ENCODE measurements around the gene NELFB. TPM values are rescaled to one million over a fixed set of nuclear protein-coding genes. Genes with fewer than 3 reads are reported as not detected.
A peak's percentile ranks its signal among the peaks of the same experiment; 100 is the strongest.
"Not testable (repeated sequence)": the region's sequence is repeated elsewhere in the genome, so short reads cannot be mapped to it uniquely, and the experiment has no call there.

NELFB gene
- total and polyA plus RNA-seq, 3 experiments from 2014 or later = 34.8 to 72.0 (median 67.5) TPM

GRCh38 chr9:137262173-137262908, 7.2 kb downstream of the NELFB start:
- not testable (repeated sequence) for H3K9me3 Mint-ChIP-seq, H3K4me3 Mint-ChIP-seq

GRCh38 chr9:137262909-137263285, 7.8 kb downstream of the NELFB start:
- DNase-seq = no peak
- Mint-ChIP-seq H3K27ac (no peak overlapping the region), H3K36me3 (peaks cover 0 to 58% (median 7%) of the 10 kb centered on the region in 3 donors), H3K4me3 (no peak overlapping the region), H3K27me3 (no peaks in the 10 kb centered on the region), H3K9me3 (no peaks in the 10 kb centered on the region), H3K4me1 (peaks cover 1 to 5% (median 4%) of the 10 kb centered on the region in 3 donors)
- Histone ChIP-seq H3K27ac (ENCODE audit: low read depth, low read length) (no peak overlapping the region), H3K4me1 (ENCODE audit: insufficient read depth, low read length) (no peaks in the 10 kb centered on the region), H3K4me3 (ENCODE audit: low read length) (no peak overlapping the region), H3K9me3 (ENCODE audit: low read length) (no peaks in the 10 kb centered on the region), H3K36me3 (ENCODE audit: insufficient read depth, low read length) (peaks cover 4% of the 10 kb centered on the region), H3K27me3 (ENCODE audit: insufficient read depth, low read length, poor library complexity, severe bottlenecking) (no peaks in the 10 kb centered on the region)
- CTCF ChIA-PET = interaction anchor here (0.8 kb wide), 1 partner anchor 135 kb away, joined by 3 read pairs; no protein-coding TSS in a partner anchor
- POLR2A ChIA-PET = no interaction called here

More at GRCh38 chr9:137262173-137262908, 7.2 kb downstream of the NELFB start:
- H3K27ac ChIP-seq (ENCODE audit: low read depth, low read length); H3K27ac Mint-ChIP-seq; POLR2A ChIA-PET; DNase-seq; H3K36me3 ChIP-seq (ENCODE audit: insufficient read depth, low read length); H3K4me1 ChIP-seq (ENCODE audit: insufficient read depth, low read length); H3K27me3 Mint-ChIP-seq; H3K9me3 ChIP-seq (ENCODE audit: low read length); H3K27me3 ChIP-seq (ENCODE audit: insufficient read depth, low read length, poor library complexity, severe bottlenecking); H3K4me3 ChIP-seq (ENCODE audit: low read length); H3K4me1 Mint-ChIP-seq: not testable (repeated sequence)
- H3K36me3 Mint-ChIP-seq = peaks cover 0 to 54% (median 4%) of the 10 kb centered on the region in 3 donors
- CTCF ChIA-PET = interaction anchor here (0.8 kb wide), 1 partner anchor 135 kb away, joined by 3 read pairs; no protein-coding TSS in a partner anchor

DNA sequence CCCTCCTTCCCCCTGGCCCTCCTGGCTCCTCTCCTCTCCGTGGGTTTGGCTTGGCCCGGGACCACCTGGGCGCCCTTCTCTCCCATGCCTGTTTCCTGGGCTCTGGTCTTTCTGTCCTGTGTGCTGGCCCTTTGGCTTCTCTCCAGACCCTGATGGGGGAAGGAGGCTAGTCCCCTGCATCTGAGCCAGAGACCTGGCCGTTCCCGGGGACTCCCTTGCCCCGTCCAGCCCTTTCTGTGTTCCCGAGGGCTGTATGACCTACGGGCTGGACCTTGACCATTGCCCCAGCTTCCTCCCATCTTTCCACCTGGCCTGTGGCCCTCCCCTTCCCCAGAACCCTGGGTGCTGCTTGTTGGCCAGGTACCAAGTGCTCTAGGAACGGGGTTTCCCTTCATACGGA, 8.4 kb downstream of the NELFB start:
- Mint-ChIP-seq H3K9me3 (no peaks in the 10 kb centered on the region), H3K36me3 (peaks cover under 1 to 60% (median 7%) of the 10 kb centered on the region in 3 donors), H3K27ac (no peak overlapping the region), H3K4me3 (no peak overlapping the region), H3K4me1 (peaks cover 1 to 6% (median 4%) of the 10 kb centered on the region in 3 donors), H3K27me3 (no peaks in the 10 kb centered on the region)
- Histone ChIP-seq H3K4me1 (ENCODE audit: insufficient read depth, low read length) (no peaks in the 10 kb centered on the region), H3K36me3 (ENCODE audit: insufficient read depth, low read length) (peaks cover 4% of the 10 kb centered on the region), H3K9me3 (ENCODE audit: low read length) (no peaks in the 10 kb centered on the region), H3K4me3 (ENCODE audit: low read length) (no peak overlapping the region), H3K27ac (ENCODE audit: low read depth, low read length) (no peak overlapping the region), H3K27me3 (ENCODE audit: insufficient read depth, low read length, poor library complexity, severe bottlenecking) (no peaks in the 10 kb centered on the region)
- no peak for DNase-seq
- ChIA-PET CTCF (no interaction called here), POLR2A (no interaction called here)

DNA sequence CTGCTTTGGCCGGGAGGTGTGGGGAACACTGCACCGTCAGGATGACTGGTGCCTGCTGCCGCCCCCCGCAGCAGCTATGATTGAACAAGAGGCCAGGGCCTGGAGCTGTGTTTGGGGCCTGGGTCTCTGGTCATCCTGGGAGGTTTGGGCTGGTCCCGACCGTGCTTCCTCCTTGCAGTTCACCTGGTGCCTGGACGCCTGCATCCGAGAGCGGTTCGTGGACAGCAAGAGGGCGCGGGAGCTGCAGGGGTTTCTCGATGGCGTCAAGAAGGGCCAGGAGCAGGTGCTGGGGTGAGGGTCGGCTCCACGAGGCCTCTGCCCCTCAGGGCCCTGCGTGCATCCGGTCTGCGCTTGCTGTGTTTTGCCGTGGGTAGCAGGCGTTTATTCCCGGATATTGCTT, 8.9 kb downstream of the NELFB start:
- Histone ChIP-seq H3K27ac (ENCODE audit: low read depth, low read length) (no peak overlapping the region), H3K4me3 (ENCODE audit: low read length) (no peak overlapping the region), H3K4me1 (ENCODE audit: insufficient read depth, low read length) (no peaks in the 10 kb centered on the region), H3K36me3 (ENCODE audit: insufficient read depth, low read length) (peaks cover 4% of the 10 kb centered on the region), H3K9me3 (ENCODE audit: low read length) (no peaks in the 10 kb centered on the region), H3K27me3 (ENCODE audit: insufficient read depth, low read length, poor library complexity, severe bottlenecking) (no peaks in the 10 kb centered on the region)
- no peak for DNase-seq
- H3K4me3 Mint-ChIP-seq = no peak overlapping the region
- POLR2A ChIA-PET = interaction anchor here (0.6 kb wide), 1 partner anchor 24 kb away, joined by 6 read pairs; no protein-coding TSS in a partner anchor
- peaks cover 1 to 10% (median 4%) of the 10 kb centered on the region in 3 donors for H3K4me1 Mint-ChIP-seq
- no peaks in the 10 kb centered on the region for H3K9me3 Mint-ChIP-seq
- CTCF ChIA-PET = no interaction called here
- peaks cover 5 to 60% (median 10%) of the 10 kb centered on the region in 3 donors for H3K36me3 Mint-ChIP-seq
- H3K27me3 Mint-ChIP-seq = no peaks in the 10 kb centered on the region
- no peak overlapping the region for H3K27ac Mint-ChIP-seq

GRCh38 chr9:137265496-137266161, 10.5 kb downstream of the NELFB start:
- Histone ChIP-seq H3K4me3 (ENCODE audit: low read length) (no peak overlapping the region), H3K27ac (ENCODE audit: low read depth, low read length) (no peak overlapping the region), H3K36me3 (ENCODE audit: insufficient read depth, low read length) (peaks cover 4% of the 10 kb centered on the region), H3K27me3 (ENCODE audit: insufficient read depth, low read length, poor library complexity, severe bottlenecking) (no peaks in the 10 kb centered on the region), H3K4me1 (ENCODE audit: insufficient read depth, low read length) (no peaks in the 10 kb centered on the region), H3K9me3 (ENCODE audit: low read length) (no peaks in the 10 kb centered on the region)
- Mint-ChIP-seq H3K36me3 (peaks cover 5 to 65% (median 13%) of the 10 kb centered on the region in 3 donors), H3K27ac (no peak overlapping the region), H3K27me3 (no peaks in the 10 kb centered on the region), H3K9me3 (no peaks in the 10 kb centered on the region), H3K4me1 (peaks cover 3 to 10% (median 4%) of the 10 kb centered on the region in 3 donors), H3K4me3 (no peak overlapping the region)
- no peak for DNase-seq
- ChIA-PET CTCF (interaction anchor here (1.0 kb wide), 1 partner anchor 29 kb away, joined by 4 read pairs; no protein-coding TSS in a partner anchor), POLR2A (no interaction called here)

DNA sequence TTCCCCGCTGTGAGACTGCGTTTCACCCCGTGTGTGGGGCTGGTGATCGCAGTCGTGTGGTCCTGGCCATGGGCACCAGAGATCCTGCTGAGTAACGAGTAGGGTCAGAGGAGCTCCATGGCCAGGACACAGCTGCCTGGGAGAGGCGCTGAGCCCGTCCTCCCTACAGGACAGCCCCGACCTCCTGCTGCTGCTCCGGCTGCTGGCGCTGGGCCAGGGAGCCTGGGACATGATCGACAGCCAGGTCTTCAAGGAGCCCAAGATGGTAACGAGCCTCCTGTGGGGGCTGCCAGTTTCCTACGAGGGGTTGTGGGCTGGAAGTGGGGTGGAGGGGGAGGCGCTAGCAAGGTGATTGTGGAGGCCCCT, 11.0 kb downstream of the NELFB start:
- CTCF ChIA-PET = interaction anchor here (1.0 kb wide), 1 partner anchor 29 kb away, joined by 4 read pairs; no protein-coding TSS in a partner anchor

GRCh38 chr9:137266585-137267453, 11.7 kb downstream of the NELFB start:
- H3K36me3 ChIP-seq (ENCODE audit: insufficient read depth, low read length) = peaks cover 4% of the 10 kb centered on the region
- H3K27me3 ChIP-seq (ENCODE audit: insufficient read depth, low read length, poor library complexity, severe bottlenecking) = no peaks in the 10 kb centered on the region
- Mint-ChIP-seq H3K27ac (peak overlapping the region in 1 of 8 donors; percentile 42), H3K4me1 (peaks cover 6 to 11% (median 11%) of the 10 kb centered on the region in 3 donors), H3K27me3 (no peaks in the 10 kb centered on the region), H3K9me3 (no peaks in the 10 kb centered on the region), H3K4me3 (no peak overlapping the region), H3K36me3 (peaks cover 5 to 68% (median 14%) of the 10 kb centered on the region in 3 donors)
- CTCF ChIA-PET = no interaction called here
- no peak overlapping the region for H3K27ac ChIP-seq (ENCODE audit: low read depth, low read length)
- no peak for DNase-seq
- H3K4me1 ChIP-seq (ENCODE audit: insufficient read depth, low read length) = peaks cover 9% of the 10 kb centered on the region
- H3K4me3 ChIP-seq (ENCODE audit: low read length) = no peak overlapping the region
- no peaks in the 10 kb centered on the region for H3K9me3 ChIP-seq (ENCODE audit: low read length)
- POLR2A ChIA-PET = interaction anchor here (0.6 kb wide), 1 partner anchor 19 kb away, joined by 3 read pairs; no protein-coding TSS in a partner anchor

More for the DNA sequence above, 11.0 kb downstream of the NELFB start:
- POLR2A ChIA-PET = no interaction called here
- H3K27me3 Mint-ChIP-seq = no peaks in the 10 kb centered on the region
- H3K4me3 Mint-ChIP-seq = no peak overlapping the region
- Histone ChIP-seq H3K27me3 (ENCODE audit: insufficient read depth, low read length, poor library complexity, severe bottlenecking) (no peaks in the 10 kb centered on the region), H3K4me1 (ENCODE audit: insufficient read depth, low read length) (peaks cover 3% of the 10 kb centered on the region), H3K9me3 (ENCODE audit: low read length) (no peaks in the 10 kb centered on the region), H3K4me3 (ENCODE audit: low read length) (no peak overlapping the region), H3K36me3 (ENCODE audit: insufficient read depth, low read length) (peaks cover 4% of the 10 kb centered on the region), H3K27ac (ENCODE audit: low read depth, low read length) (no peak overlapping the region)
- DNase-seq = no peak
- H3K27ac Mint-ChIP-seq = no peak overlapping the region
- no peaks in the 10 kb centered on the region for H3K9me3 Mint-ChIP-seq
- H3K4me1 Mint-ChIP-seq = peaks cover 4 to 10% (median 7%) of the 10 kb centered on the region in 3 donors
- peaks cover 5 to 68% (median 13%) of the 10 kb centered on the region in 3 donors for H3K36me3 Mint-ChIP-seq

All from CD8-positive, alpha-beta memory T cell (primary cell).